ENCODE data around the gene ARHGAP26. TPM values are rescaled to one million over a fixed set of nuclear protein-coding genes. Genes with fewer than 3 reads are reported as not detected.

Gene ARHGAP26
- total RNA-seq, 4 donors from 2014 or later: 61.0 to 76.7 (median 61.2) TPM

DNA sequence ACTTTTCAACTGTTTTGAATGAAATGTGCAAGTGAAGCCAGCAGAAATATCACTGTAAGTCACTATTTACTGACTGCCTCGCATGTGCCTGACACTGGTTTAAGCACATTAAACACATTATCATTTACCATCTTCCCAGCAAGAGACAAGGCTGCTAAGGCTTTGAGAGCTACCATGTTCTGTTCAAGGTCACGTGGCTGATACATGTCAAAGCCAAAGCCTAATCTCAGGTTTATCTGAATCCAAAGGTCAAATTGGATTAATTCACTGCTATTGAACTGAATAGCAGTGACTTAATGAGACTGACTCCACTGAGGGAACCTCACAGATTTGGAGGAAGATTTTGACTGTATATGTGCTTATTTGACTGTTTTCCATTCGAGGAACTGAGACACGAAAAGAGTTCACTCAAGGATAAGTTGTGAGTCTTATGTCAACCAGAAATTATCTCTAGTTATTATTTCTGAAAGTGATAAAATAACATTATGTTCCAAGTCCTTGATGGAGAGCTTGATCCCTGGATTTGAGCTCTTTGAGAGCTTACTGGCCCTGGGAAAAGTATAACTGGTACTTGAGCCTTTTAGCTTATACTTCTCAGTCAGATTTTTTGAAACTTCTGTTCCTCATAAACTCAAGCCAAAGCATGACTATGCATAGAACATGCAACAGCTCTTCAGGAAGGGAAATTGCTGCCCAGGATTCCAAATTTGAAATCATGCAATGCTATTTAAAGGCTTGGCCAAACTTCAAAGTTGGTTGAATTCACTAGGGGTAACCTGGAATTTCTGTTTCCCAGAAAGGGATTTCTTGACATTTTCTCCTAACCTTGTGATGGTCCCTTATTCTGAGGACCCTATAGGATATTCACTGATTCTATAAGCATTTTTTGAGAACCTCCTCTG is 23.4 kb upstream of the ARHGAP26 start:
- no peak for DNase-seq
- Histone ChIP-seq H3K27ac (no peak overlapping the region), H3K9me3 (no peaks in the 10 kb centered on the region), H3K4me3 (no peak overlapping the region), H3K27me3 (no peaks in the 10 kb centered on the region), H3K36me3 (no peaks in the 10 kb centered on the region), H3K4me1 (no peaks in the 10 kb centered on the region)
- in situ Hi-C loops (cut with MboI; ENCODE audit: low pct_ligation_motif_present in 1 of 4, low pct_unique_long_range_greater_than_20kb in 1 of 4, low sequenced_read_pairs in 3 of 4) (no loop called here), intact Hi-C loops (cut with DNase I; ENCODE audit: low total_unique reads) (no loop called here)
- WGBS, 2 donors (ENCODE audit: low coverage in 1 of 2): 70% methylated on average over 4 of the region's 4 CpGs; no CpG with 5 or more reads in 1 of the 2 donors
- TF ChIP-seq CTCF (IDR thresholded peaks at IDR 0.05): no peak
- TF ChIP-seq POLR2AphosphoS5 (IDR thresholded peaks at IDR 0.05): no peak
- no peak for TF ChIP-seq EP300 (IDR thresholded peaks at IDR 0.05; ENCODE audit: low read depth)
- TF ChIP-seq POLR2A (IDR thresholded peaks at IDR 0.05): no peak

DNA sequence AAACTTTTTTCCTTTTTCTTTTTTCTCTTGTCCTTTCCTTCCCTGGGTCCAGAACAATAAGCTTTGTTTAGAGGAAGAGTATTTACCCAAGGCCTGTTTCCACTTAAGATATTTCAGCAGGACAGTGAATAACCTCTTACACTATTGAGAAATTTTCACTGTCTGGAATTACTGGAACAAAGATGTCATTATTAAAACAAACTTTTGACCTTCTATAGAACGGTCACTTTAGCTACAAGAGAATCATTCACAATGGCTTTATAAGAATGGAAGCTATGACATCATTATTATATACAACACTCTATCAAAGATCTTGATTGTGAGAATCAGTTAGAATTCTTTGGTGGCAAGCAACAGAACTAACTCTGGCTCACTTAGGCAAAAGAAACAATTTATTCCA is 22.0 kb upstream of the ARHGAP26 start:
- H3K27me3 ChIP-seq: no peaks in the 10 kb centered on the region
- no peak overlapping the region for H3K4me3 ChIP-seq
- peaks cover 2 to 8% (median 4%) of the 10 kb centered on the region in 4 donors for H3K4me1 ChIP-seq
- intact Hi-C loops (cut with DNase I; ENCODE audit: low total_unique reads) (no loop called here), in situ Hi-C loops (cut with MboI; ENCODE audit: low pct_ligation_motif_present in 1 of 4, low pct_unique_long_range_greater_than_20kb in 1 of 4, low sequenced_read_pairs in 3 of 4) (no loop called here)
- DNase-seq: no peak
- no peaks in the 10 kb centered on the region for H3K36me3 ChIP-seq
- TF ChIP-seq POLR2AphosphoS5 (IDR thresholded peaks at IDR 0.05): no peak
- TF ChIP-seq CTCF (IDR thresholded peaks at IDR 0.05): no peak
- no peak for TF ChIP-seq EP300 (IDR thresholded peaks at IDR 0.05; ENCODE audit: low read depth)
- no peak for TF ChIP-seq POLR2A (IDR thresholded peaks at IDR 0.05)
- H3K9me3 ChIP-seq: no peaks in the 10 kb centered on the region
- WGBS, 2 donors (ENCODE audit: low coverage in 1 of 2): 77 to 80% methylated on average over 1 of the region's 1 CpG
- H3K27ac ChIP-seq: no peak overlapping the region

DNA sequence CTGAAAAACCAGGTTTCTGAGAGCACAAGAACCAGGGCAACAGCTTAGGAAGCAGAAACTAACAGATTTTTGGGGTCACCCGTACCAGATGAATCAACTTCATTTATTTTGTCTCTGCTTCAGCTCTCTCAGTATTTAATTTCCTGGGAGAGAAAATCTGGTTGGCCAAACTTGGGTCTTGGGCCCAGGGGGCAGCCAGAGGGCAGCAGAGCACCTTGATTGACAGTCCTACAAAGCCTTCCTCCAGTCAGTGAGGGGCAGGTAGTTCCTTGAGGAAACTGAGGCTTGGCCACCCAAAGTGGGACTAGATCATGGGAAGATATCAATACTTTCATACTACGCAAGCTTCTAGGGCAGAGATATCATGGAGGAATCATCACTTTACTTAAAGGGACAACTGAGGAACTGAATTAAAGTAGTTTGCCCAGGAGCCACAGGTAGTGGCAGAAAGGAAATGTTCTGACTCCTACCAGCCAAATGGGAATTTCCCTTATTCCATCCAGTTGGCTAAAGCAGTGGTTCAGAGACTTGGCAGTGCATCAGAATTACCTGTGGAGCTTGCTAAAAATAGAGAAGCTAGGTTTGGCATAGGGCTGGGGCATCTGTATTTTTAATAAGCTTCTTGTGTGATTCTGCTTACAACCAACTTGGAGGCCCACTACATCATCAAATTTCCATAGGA is 21.5 kb upstream of the ARHGAP26 start:
- Histone ChIP-seq H3K36me3 (no peaks in the 10 kb centered on the region), H3K27ac (no peak overlapping the region), H3K27me3 (no peaks in the 10 kb centered on the region), H3K4me3 (no peak overlapping the region), H3K9me3 (no peaks in the 10 kb centered on the region), H3K4me1 (peaks cover 6 to 14% (median 7%) of the 10 kb centered on the region in 4 donors)
- in situ Hi-C loops (cut with MboI; ENCODE audit: low pct_ligation_motif_present in 1 of 4, low pct_unique_long_range_greater_than_20kb in 1 of 4, low sequenced_read_pairs in 3 of 4) (no loop called here), intact Hi-C loops (cut with DNase I; ENCODE audit: low total_unique reads) (no loop called here)
- peak; percentile 60 for DNase-seq
- TF ChIP-seq POLR2AphosphoS5 (IDR thresholded peaks at IDR 0.05): no peak
- peak; percentile 59 to 80 (median 65) for TF ChIP-seq CTCF (IDR thresholded peaks at IDR 0.05)
- 13 to 57% methylated on average over 1 to 2 of the region's 2 CpGs for WGBS, 2 donors (ENCODE audit: low coverage in 1 of 2)

- WGBS, 2 donors (ENCODE audit: low coverage in 1 of 2): 68% methylated on average over 3 of the region's 3 CpGs; no CpG with 5 or more reads in 1 of the 2 donors
- in situ Hi-C loops (cut with MboI; ENCODE audit: low pct_ligation_motif_present in 1 of 4, low pct_unique_long_range_greater_than_20kb in 1 of 4, low sequenced_read_pairs in 3 of 4): no loop called here
- intact Hi-C loops (cut with DNase I; ENCODE audit: low total_unique reads): no loop called here
- no peak overlapping the region for H3K4me3 ChIP-seq
- no peak overlapping the region for H3K27ac ChIP-seq
- TF ChIP-seq POLR2AphosphoS5 (IDR thresholded peaks at IDR 0.05) (no peak), EP300 (IDR thresholded peaks at IDR 0.05; ENCODE audit: low read depth) (no peak)
- H3K9me3 ChIP-seq: no peaks in the 10 kb centered on the region
- no peaks in the 10 kb centered on the region for H3K36me3 ChIP-seq
- no peak for DNase-seq
- H3K4me1 ChIP-seq: peaks cover 6 to 16% (median 7%) of the 10 kb centered on the region in 4 donors
- no peaks in the 10 kb centered on the region for H3K27me3 ChIP-seq
Observed at GRCh38 chr5:142749321-142749720, 20.9 kb upstream of the ARHGAP26 start.
